Astrocyte (in vitro differentiated cells and primary cell): ENCODE measurements around the gene CFAP45.

ENCODE experiments used
- EZH2 ChIP-seq: IDR thresholded peaks from 2 replicates; pipeline ENCODE4 v1.6.1; 2012; ENCODE audit warnings: mild to moderate bottlenecking, low read length, inconsistent platforms; ENCODE audit not compliant: insufficient read depth
- TF ChIP-seq, protein P1 (sequence below): IDR thresholded peaks from 2 replicates; pipeline ENCODE4 v1.5.1; 2011; ENCODE audit warnings: low read depth, mild to moderate bottlenecking, inconsistent platforms, low read length, moderate library complexity; ENCODE audit not compliant: insufficient read depth

DNA sequence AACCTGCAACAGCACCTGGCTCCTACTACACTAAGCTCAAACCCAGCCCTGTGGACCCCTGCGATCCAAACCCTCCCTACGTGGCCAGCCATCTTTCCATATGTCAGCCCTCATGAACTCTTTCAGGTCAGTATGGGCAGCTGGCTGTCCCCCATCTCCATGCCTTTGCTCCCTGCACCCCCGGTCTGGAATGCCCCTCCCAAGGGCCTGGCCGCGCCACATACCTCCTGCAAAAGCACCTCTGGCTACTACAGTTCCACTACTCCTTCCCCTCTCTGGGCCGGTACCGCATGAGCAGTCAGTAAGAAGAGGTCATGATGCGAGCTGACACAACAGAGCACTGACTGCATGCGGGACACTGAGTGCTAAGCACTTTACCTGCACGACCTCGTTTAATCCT, 35.3 kb upstream of the CFAP45 start:
- TF ChIP-seq, protein P1, sequence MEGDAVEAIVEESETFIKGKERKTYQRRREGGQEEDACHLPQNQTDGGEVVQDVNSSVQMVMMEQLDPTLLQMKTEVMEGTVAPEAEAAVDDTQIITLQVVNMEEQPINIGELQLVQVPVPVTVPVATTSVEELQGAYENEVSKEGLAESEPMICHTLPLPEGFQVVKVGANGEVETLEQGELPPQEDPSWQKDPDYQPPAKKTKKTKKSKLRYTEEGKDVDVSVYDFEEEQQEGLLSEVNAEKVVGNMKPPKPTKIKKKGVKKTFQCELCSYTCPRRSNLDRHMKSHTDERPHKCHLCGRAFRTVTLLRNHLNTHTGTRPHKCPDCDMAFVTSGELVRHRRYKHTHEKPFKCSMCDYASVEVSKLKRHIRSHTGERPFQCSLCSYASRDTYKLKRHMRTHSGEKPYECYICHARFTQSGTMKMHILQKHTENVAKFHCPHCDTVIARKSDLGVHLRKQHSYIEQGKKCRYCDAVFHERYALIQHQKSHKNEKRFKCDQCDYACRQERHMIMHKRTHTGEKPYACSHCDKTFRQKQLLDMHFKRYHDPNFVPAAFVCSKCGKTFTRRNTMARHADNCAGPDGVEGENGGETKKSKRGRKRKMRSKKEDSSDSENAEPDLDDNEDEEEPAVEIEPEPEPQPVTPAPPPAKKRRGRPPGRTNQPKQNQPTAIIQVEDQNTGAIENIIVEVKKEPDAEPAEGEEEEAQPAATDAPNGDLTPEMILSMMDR: no peak
- TF ChIP-seq EZH2: no peak
